ENCODE results near the gene ARMH1. TPM values are rescaled to one million over a fixed set of nuclear protein-coding genes. Genes with fewer than 3 reads are reported as not detected.
A peak's percentile ranks its signal among the peaks of the same experiment; 100 is the strongest.
"Not testable (repeated sequence)": the region's sequence is repeated elsewhere in the genome, so short reads cannot be mapped to it uniquely, and the experiment has no call there.

Gene ARMH1
- total and polyA plus RNA-seq, 2 experiments from 2014 or later, result 1.4 to 1.6 TPM

DNA sequence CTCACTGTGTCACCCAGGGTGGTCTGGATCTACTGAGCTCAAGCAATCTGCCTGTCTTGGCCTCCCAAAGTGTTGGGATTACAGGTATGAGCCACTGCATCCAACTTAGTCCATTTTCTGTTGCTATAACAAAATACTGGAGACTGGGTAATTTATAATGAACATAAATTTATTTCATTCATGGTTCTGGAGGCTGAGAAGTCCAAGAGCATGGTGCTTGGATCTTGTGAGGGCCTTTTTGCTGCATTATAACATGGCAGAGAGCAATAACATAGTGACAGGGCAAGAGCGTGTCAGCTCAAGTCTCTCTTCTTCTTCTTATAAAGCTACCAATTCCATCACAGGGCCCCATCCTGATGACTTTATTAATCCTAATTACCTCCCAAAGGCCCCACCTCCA, 61.5 kb downstream of the ARMH1 start:
- H3K79me2 ChIP-seq (ENCODE audit: insufficient read depth), result peaks cover 13% of the 10 kb centered on the region
- TF ChIP-seq EZH2 (IDR thresholded peaks at IDR 0.05; ENCODE audit: insufficient read depth, poor library complexity, severe bottlenecking) (no peak), EZH2phosphoT487 (IDR thresholded peaks at IDR 0.05; ENCODE audit: insufficient read depth, low read depth) (no peak)
- no peak overlapping the region for H3K4me2 ChIP-seq (ENCODE audit: unreplicated experiment)
- H3K4me3 ChIP-seq, result no peak overlapping the region
- H3K36me3 ChIP-seq (ENCODE audit: low read depth), result no peaks in the 10 kb centered on the region
- no peak overlapping the region for H3K9ac ChIP-seq
- no peaks in the 10 kb centered on the region for H3K27me3 ChIP-seq (replicated peaks; ENCODE audit: insufficient read depth)
- H4K20me1 ChIP-seq (ENCODE audit: insufficient read depth), result no peaks in the 10 kb centered on the region
- in situ Hi-C loops (cut with MboI), result no loop called here
- peaks cover 10% of the 10 kb centered on the region for H3F3A ChIP-seq (ENCODE audit: insufficient read depth)
- no peak overlapping the region for H2AFZ ChIP-seq
- no peak overlapping the region for H3K27ac ChIP-seq
- WGBS, 2 experiments (ENCODE audit: low coverage in 1 of 2, low lambda C conversion rate in 2 of 2, missing lambda C conversion rate in 2 of 2), result 100% methylated on average over 1 of the region's 1 CpG
- no peaks in the 10 kb centered on the region for H3K9me2 ChIP-seq (ENCODE audit: insufficient read depth)
- no peaks in the 10 kb centered on the region for H3K9me3 ChIP-seq (ENCODE audit: low read depth)
- DNase-seq, result no peak
- H3K4me1 ChIP-seq (ENCODE audit: insufficient read depth), result peaks cover 20% of the 10 kb centered on the region

DNA sequence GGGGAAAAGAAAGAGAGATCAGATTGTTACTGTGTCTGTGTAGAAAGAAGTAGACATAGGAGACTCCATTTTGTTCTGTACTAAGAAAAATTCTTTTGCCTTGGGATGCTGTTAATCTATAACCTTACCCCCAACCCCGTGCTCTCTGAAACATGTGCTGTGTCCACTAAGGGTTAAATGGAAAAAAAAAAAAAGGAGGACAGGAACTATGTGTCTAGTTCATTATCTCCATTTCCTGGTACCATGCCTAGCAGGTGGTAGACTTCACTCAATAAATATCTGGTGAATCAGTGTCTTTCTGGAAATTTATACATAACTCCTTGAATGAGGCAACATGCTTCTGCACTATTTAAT, 64.4 kb downstream of the ARMH1 start:
- WGBS, 2 experiments (ENCODE audit: low coverage in 1 of 2, low lambda C conversion rate in 2 of 2, missing lambda C conversion rate in 2 of 2), result 83 to 100% methylated on average over 1 of the region's 1 CpG
- H3F3A ChIP-seq (ENCODE audit: insufficient read depth); H4K20me1 ChIP-seq (ENCODE audit: insufficient read depth); DNase-seq; H3K27me3 ChIP-seq (replicated peaks; ENCODE audit: insufficient read depth); H3K9me3 ChIP-seq (ENCODE audit: low read depth); in situ Hi-C loops (cut with MboI); H3K9me2 ChIP-seq (ENCODE audit: insufficient read depth); H3K36me3 ChIP-seq (ENCODE audit: low read depth): not testable (repeated sequence)
- peaks cover 42% of the 10 kb centered on the region for H3K79me2 ChIP-seq (ENCODE audit: insufficient read depth)
- peak overlapping the region; percentile 87 for H3K4me3 ChIP-seq
- H3K9ac ChIP-seq, result peak overlapping the region; percentile 84
- peak overlapping the region; percentile 87 for H3K4me2 ChIP-seq (ENCODE audit: unreplicated experiment)
- peak overlapping the region; percentile 70 for H3K27ac ChIP-seq
- peaks cover 13% of the 10 kb centered on the region; the same call in 1 of the 2 replicates for H3K4me1 ChIP-seq (ENCODE audit: insufficient read depth)
- H2AFZ ChIP-seq, result peak overlapping the region; percentile 95

DNA sequence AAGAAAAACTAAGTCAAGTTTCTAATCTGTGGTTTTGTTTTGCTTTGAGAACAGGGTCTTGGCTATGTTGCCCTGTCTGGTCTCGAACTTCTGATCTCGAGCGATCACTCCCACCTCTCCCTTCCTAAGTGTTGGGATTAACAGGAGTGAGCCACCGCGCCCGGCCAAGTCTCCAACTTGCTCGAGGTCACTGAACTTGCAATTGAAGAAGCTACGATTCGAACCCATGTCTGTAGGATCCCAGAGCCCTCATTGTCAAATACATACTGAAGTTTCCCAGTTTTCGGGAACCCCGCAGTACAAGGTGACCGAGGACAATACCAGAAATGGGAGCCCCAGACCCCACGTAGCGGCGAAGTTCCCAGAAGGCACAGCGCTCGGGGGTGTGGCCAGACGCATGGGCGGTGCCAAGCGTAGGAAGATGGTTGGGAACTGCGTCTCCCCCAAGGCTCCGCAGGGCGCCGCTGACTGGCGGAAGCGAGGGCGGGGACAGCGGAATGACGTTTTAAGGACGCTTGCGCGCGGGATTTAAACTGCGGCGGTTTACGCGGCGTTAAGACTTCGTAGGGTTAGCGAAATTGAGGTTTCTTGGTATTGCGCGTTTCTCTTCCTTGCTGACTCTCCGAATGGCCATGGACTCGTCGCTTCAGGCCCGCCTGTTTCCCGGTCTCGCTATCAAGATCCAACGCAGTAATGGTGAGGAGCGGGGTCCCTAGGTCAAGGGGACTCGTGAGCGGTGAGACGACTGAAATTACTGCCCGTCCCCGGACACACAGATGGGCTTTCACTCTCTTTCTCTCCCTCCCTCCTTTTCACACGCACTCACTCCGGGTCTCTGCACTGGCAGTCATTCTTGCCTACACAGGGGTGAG, 65.0 kb downstream of the ARMH1 start, which contains the start of gene KIF2C:
Gene KIF2C (plus strand): TSS at position 531 of the 872 bp plus-strand sequence. CDS start 96 bp downstream, at position 627.
- Histone ChIP-seq H3K27ac (peak within 1 kb of the TSS; percentile 70), H3F3A (ENCODE audit: insufficient read depth) (no peaks in the 10 kb centered on the region), H4K20me1 (ENCODE audit: insufficient read depth) (no peaks in the 10 kb centered on the region), H3K4me3 (peak within 1 kb of the TSS; percentile 87), H3K4me2 (ENCODE audit: unreplicated experiment) (peak within 1 kb of the TSS; percentile 87), H3K36me3 (ENCODE audit: low read depth) (no peaks in the 10 kb centered on the region), H3K9me2 (ENCODE audit: insufficient read depth) (no peaks in the 10 kb centered on the region), H3K9ac (peak within 1 kb of the TSS; percentile 84), H3K9me3 (ENCODE audit: low read depth) (no peaks in the 10 kb centered on the region), H3K79me2 (ENCODE audit: insufficient read depth) (peaks cover 48% of the 10 kb centered on the region), H2AFZ (peak within 1 kb of the TSS; percentile 95), H3K27me3 (replicated peaks; ENCODE audit: insufficient read depth) (no peaks in the 10 kb centered on the region), H3K4me1 (ENCODE audit: insufficient read depth) (peaks cover 12% of the 10 kb centered on the region; the same call in 1 of the 2 replicates)
- in situ Hi-C loops (cut with MboI), result no loop called here
- WGBS, 2 experiments (ENCODE audit: low coverage in 1 of 2, low lambda C conversion rate in 2 of 2, missing lambda C conversion rate in 2 of 2), result 2 to 3% methylated on average over 57 of the region's 57 CpGs
- DNase-seq, result peak; percentile 99
- TF ChIP-seq EZH2phosphoT487 (IDR thresholded peaks at IDR 0.05; ENCODE audit: insufficient read depth, low read depth), result no peak
- no peak for TF ChIP-seq EZH2 (IDR thresholded peaks at IDR 0.05; ENCODE audit: insufficient read depth, poor library complexity, severe bottlenecking)

DNA sequence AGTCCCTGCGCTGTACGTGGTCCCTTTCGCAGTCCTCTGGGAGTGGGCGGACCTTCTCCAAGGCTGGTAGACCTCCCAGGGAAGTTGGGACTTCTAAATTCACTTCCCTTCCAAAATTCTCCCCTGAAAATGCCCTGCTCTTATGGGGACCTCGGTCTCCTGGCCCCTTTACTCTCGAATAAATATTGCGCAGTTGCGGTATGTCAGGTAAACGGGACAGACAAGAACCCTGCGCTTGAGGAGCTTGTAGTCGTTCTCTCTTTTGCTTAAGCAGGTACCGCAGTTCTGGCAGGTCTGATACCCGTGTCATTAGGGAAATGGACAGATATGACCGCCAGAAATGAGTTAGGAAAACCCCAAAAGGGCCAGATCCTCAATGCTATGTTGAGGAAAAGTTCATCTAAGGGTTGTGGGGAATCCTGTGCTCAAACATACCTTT, 65.7 kb downstream of the ARMH1 start:
- TF ChIP-seq EZH2phosphoT487 (IDR thresholded peaks at IDR 0.05; ENCODE audit: insufficient read depth, low read depth) (no peak), EZH2 (IDR thresholded peaks at IDR 0.05; ENCODE audit: insufficient read depth, poor library complexity, severe bottlenecking) (no peak)
- Histone ChIP-seq H3K9me3 (ENCODE audit: low read depth) (no peaks in the 10 kb centered on the region), H3F3A (ENCODE audit: insufficient read depth) (no peaks in the 10 kb centered on the region), H3K9me2 (ENCODE audit: insufficient read depth) (no peaks in the 10 kb centered on the region), H3K27me3 (replicated peaks; ENCODE audit: insufficient read depth) (no peaks in the 10 kb centered on the region), H3K27ac (no peak overlapping the region), H3K4me3 (peak overlapping the region; percentile 87), H3K4me1 (ENCODE audit: insufficient read depth) (peaks cover 12% of the 10 kb centered on the region; the same call in 1 of the 2 replicates), H3K36me3 (ENCODE audit: low read depth) (no peaks in the 10 kb centered on the region), H3K4me2 (ENCODE audit: unreplicated experiment) (peak overlapping the region; percentile 87), H4K20me1 (ENCODE audit: insufficient read depth) (no peaks in the 10 kb centered on the region), H2AFZ (peak overlapping the region; percentile 95), H3K79me2 (ENCODE audit: insufficient read depth) (peaks cover 55% of the 10 kb centered on the region), H3K9ac (peak overlapping the region; percentile 84)
- 2 to 4% methylated on average over 14 of the region's 14 CpGs for WGBS, 2 experiments (ENCODE audit: low coverage in 1 of 2, low lambda C conversion rate in 2 of 2, missing lambda C conversion rate in 2 of 2)
- in situ Hi-C loops (cut with MboI), result no loop called here
- DNase-seq, result peak; percentile 40
